Measurements from ENCODE around the gene PLXNA4. TPM values are rescaled to one million over a fixed set of nuclear protein-coding genes. Genes with fewer than 3 reads are reported as not detected.

PLXNA4 gene
- total and polyA plus RNA-seq, 2 donors (not counting 1 experiment from before 2014, with no cell fraction given): not detected

DNA sequence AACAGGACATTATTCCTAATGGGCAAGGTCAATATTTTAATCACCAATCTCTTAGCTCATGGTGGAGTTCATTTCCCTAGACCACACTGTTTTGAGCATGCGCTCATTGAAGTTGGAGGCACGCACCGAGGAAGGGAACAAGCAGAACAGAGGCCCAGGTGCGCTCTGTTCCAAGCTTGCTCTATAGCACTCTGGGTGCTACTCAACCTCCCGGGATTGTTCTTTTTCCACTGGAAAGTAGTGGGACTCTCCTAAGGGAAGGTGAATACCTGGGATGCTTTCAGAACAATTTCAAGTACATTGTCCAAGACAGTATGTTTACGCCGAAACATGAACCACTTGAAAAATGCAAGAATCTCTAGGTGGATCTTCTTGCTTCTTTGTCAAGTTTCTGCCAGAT is 16.2 kb downstream of the PLXNA4 start:
- Mint-ChIP-seq H3K4me1 (no peaks in the 10 kb centered on the region), H3K27me3 (peaks cover 16% of the 10 kb centered on the region), H3K27ac (no peak overlapping the region), H3K4me3 (no peak overlapping the region), H3K9me3 (ENCODE audit: insufficient read depth) (no peaks in the 10 kb centered on the region)
- H3K36me3 ChIP-seq (replicated peaks in 1 of 2; ENCODE audit: control extremely low read depth in 1 of 2, control insufficient read depth in 1 of 2, extremely low read depth in 1 of 2, insufficient read depth in 2 of 2, low read length in 1 of 2): no peaks in the 10 kb centered on the region
- H3K9ac ChIP-seq (ENCODE audit: low read length): no peak overlapping the region
- no peaks in the 10 kb centered on the region for H3K79me2 ChIP-seq (ENCODE audit: control insufficient read depth, insufficient read depth, low read length)
- POLR2A ChIA-PET: no interaction called here
- no peak for TF ChIP-seq EZH2 (IDR thresholded peaks at IDR 0.05; ENCODE audit: borderline replicate concordance, insufficient read depth, low read depth, low read length, poor library complexity, severe bottlenecking)
- TF ChIP-seq, protein P1, sequence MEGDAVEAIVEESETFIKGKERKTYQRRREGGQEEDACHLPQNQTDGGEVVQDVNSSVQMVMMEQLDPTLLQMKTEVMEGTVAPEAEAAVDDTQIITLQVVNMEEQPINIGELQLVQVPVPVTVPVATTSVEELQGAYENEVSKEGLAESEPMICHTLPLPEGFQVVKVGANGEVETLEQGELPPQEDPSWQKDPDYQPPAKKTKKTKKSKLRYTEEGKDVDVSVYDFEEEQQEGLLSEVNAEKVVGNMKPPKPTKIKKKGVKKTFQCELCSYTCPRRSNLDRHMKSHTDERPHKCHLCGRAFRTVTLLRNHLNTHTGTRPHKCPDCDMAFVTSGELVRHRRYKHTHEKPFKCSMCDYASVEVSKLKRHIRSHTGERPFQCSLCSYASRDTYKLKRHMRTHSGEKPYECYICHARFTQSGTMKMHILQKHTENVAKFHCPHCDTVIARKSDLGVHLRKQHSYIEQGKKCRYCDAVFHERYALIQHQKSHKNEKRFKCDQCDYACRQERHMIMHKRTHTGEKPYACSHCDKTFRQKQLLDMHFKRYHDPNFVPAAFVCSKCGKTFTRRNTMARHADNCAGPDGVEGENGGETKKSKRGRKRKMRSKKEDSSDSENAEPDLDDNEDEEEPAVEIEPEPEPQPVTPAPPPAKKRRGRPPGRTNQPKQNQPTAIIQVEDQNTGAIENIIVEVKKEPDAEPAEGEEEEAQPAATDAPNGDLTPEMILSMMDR (IDR thresholded peaks at IDR 0.05): no peak
- intact Hi-C loops (cut with micrococcal nuclease): no loop called here
- WGBS (ENCODE audit: insufficient coverage): 98% methylated on average over 7 of the region's 7 CpGs
- no peaks in the 10 kb centered on the region for H3K9me3 ChIP-seq (ENCODE audit: control extremely low read depth in 1 of 3, control insufficient read depth in 2 of 3, insufficient read depth in 1 of 3, low read length in 2 of 3)
- H3K4me1 ChIP-seq (ENCODE audit: control insufficient read depth in 2 of 2, insufficient read depth in 2 of 2, low read length in 2 of 2): no peaks in the 10 kb centered on the region
- no peaks in the 10 kb centered on the region for H4K20me1 ChIP-seq (ENCODE audit: control insufficient read depth, insufficient read depth, low read length, poor library complexity, severe bottlenecking)
- H2AFZ ChIP-seq (ENCODE audit: insufficient read depth, low read depth, low read length, poor library complexity, severe bottlenecking): no peak overlapping the region
- H3K27ac ChIP-seq (ENCODE audit: low read length in 2 of 2): no peak overlapping the region
- no peak overlapping the region for H3K4me3 ChIP-seq (ENCODE audit: control extremely low read depth in 1 of 5, extremely low read depth in 1 of 5, insufficient read depth in 1 of 5, low read depth in 2 of 5, low read length in 4 of 5)
- peaks cover 0 to 11% (median under 1%) of the 10 kb centered on the region in 4 experiments for H3K27me3 ChIP-seq (replicated peaks in 1 of 4; ENCODE audit: control extremely low read depth in 1 of 4, control insufficient read depth in 3 of 4, insufficient read depth in 4 of 4, low read length in 3 of 4)
- ATAC-seq (ENCODE audit: low read depth) (no peak), DNase-seq (no peak)
- CTCF ChIA-PET: no interaction called here
- H3K4me2 ChIP-seq (replicated peaks; ENCODE audit: low read depth, low read length, poor library complexity, severe bottlenecking): no peak overlapping the region

DNA sequence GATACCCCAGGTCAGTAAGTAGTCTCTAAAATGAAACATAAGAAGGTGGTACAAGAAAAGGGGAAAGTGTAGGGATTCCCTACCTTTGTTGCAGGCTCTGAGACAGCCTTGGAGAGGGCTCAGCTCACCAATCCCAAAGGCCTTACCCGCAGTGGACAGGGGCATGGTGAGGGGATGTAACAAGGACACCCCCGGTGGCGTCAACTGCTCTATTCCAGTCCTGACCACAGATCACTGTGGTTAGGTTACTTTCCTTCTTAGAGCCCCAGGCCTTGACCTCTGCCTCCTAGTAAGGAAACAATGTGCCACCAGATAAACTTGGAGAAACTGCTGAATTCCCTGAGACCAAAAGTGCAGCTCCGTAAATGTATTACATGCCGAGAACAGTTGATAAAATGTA is 17.5 kb downstream of the PLXNA4 start:
- no peaks in the 10 kb centered on the region for H4K20me1 ChIP-seq (ENCODE audit: control insufficient read depth, insufficient read depth, low read length, poor library complexity, severe bottlenecking)
- no peak for TF ChIP-seq EZH2 (IDR thresholded peaks at IDR 0.05; ENCODE audit: borderline replicate concordance, insufficient read depth, low read depth, low read length, poor library complexity, severe bottlenecking)
- TF ChIP-seq, protein P1 (IDR thresholded peaks at IDR 0.05): no peak
- H3K9ac ChIP-seq (ENCODE audit: low read length): no peak overlapping the region
- ChIA-PET POLR2A (no interaction called here), CTCF (no interaction called here)
- ATAC-seq (ENCODE audit: low read depth) (no peak), DNase-seq (no peak)
- Mint-ChIP-seq H3K9me3 (ENCODE audit: insufficient read depth) (no peaks in the 10 kb centered on the region), H3K4me1 (no peaks in the 10 kb centered on the region), H3K27me3 (peaks cover 13% of the 10 kb centered on the region), H3K27ac (no peak overlapping the region), H3K4me3 (no peak overlapping the region)
- 61% methylated on average over 2 of the region's 5 CpGs for WGBS (ENCODE audit: insufficient coverage)
- no peaks in the 10 kb centered on the region for H3K79me2 ChIP-seq (ENCODE audit: control insufficient read depth, insufficient read depth, low read length)
- H3K9me3 ChIP-seq (ENCODE audit: control extremely low read depth in 1 of 3, control insufficient read depth in 2 of 3, insufficient read depth in 1 of 3, low read length in 2 of 3): no peaks in the 10 kb centered on the region
- peaks cover 0 to 2% (median 0%) of the 10 kb centered on the region in 4 experiments for H3K27me3 ChIP-seq (replicated peaks in 1 of 4; ENCODE audit: control extremely low read depth in 1 of 4, control insufficient read depth in 3 of 4, insufficient read depth in 4 of 4, low read length in 3 of 4)
- H3K4me1 ChIP-seq (ENCODE audit: control insufficient read depth in 2 of 2, insufficient read depth in 2 of 2, low read length in 2 of 2): no peaks in the 10 kb centered on the region
- H2AFZ ChIP-seq (ENCODE audit: insufficient read depth, low read depth, low read length, poor library complexity, severe bottlenecking): no peak overlapping the region
- intact Hi-C loops (cut with micrococcal nuclease): no loop called here
- H3K4me2 ChIP-seq (replicated peaks; ENCODE audit: low read depth, low read length, poor library complexity, severe bottlenecking): no peak overlapping the region
- no peak overlapping the region for H3K27ac ChIP-seq (ENCODE audit: low read length in 2 of 2)
- no peak overlapping the region for H3K4me3 ChIP-seq (ENCODE audit: control extremely low read depth in 1 of 5, extremely low read depth in 1 of 5, insufficient read depth in 1 of 5, low read depth in 2 of 5, low read length in 4 of 5)
- no peaks in the 10 kb centered on the region for H3K36me3 ChIP-seq (replicated peaks in 1 of 2; ENCODE audit: control extremely low read depth in 1 of 2, control insufficient read depth in 1 of 2, extremely low read depth in 1 of 2, insufficient read depth in 2 of 2, low read length in 1 of 2)

Measured in B cell (primary cell).